Astrocyte of the cerebellum (primary cell): ENCODE data around the gene C4BPA.

Source experiments
- DNase-seq: peaks from one replicate; pipeline ENCODE4 v3.0.0-alpha.2; 2011; ENCODE audit warnings: low read depth
- H3K4me3 ChIP-seq: 2 replicates; pipeline ENCODE4 v1.5.1; 2011; ENCODE audit warnings: mild to moderate bottlenecking, low read depth, low read length, moderate library complexity
- CTCF ChIP-seq: IDR thresholded peaks from 2 replicates; pipeline ENCODE4 v1.5.1; 2012; ENCODE audit warnings: low read length, low read depth, moderate library complexity, mild to moderate bottlenecking; ENCODE audit errors: missing control alignments
- in situ Hi-C: cut with HindIII; loops from 2 replicates; pipeline ENCODE4 v1.10.0; 2017; ENCODE audit warnings: low sequenced_read_pairs

The C4BPA gene

GRCh38 chr1:207145401-207146058 lies 41.5 kb downstream of the C4BPA start:
- in situ Hi-C loops, result no loop called here
- DNase-seq, result no peak
- no peak overlapping the region for H3K4me3 ChIP-seq
- no peak for TF ChIP-seq CTCF

GRCh38 chr1:207151920-207152319 lies 47.9 kb downstream of the C4BPA start:
- no peak for TF ChIP-seq CTCF
- in situ Hi-C loops, result no loop called here

GRCh38 chr1:207152792-207153468 lies 48.9 kb downstream of the C4BPA start:
- H3K4me3 ChIP-seq, result no peak overlapping the region
- DNase-seq, result no peak
- TF ChIP-seq CTCF, result no peak
- in situ Hi-C loops, result no loop called here

More at GRCh38 chr1:207151920-207152319, 47.9 kb downstream of the C4BPA start:
- no peak for DNase-seq
- no peak overlapping the region for H3K4me3 ChIP-seq

- no peak for DNase-seq
- in situ Hi-C loops, result no loop called here
- no peak for TF ChIP-seq CTCF
- H3K4me3 ChIP-seq, result no peak overlapping the region
These were observed 51.0 kb downstream of the C4BPA start for GRCh38 chr1:207155028-207155427.

- H3K4me3 ChIP-seq, result no peak overlapping the region
- no peak for DNase-seq
- no peak for TF ChIP-seq CTCF
- in situ Hi-C loops, result no loop called here
These were observed 52.1 kb downstream of the C4BPA start for GRCh38 chr1:207156095-207156494.

GRCh38 chr1:207156826-207157225 lies 52.8 kb downstream of the C4BPA start:
- in situ Hi-C loops, result no loop called here
- no peak for TF ChIP-seq CTCF
- no peak for DNase-seq
- H3K4me3 ChIP-seq, result no peak overlapping the region
